Right lung (tissue), 5 donors: ENCODE results near the gene RSPH3. TPM values are rescaled to one million over a fixed set of nuclear protein-coding genes. Genes with fewer than 3 reads are reported as not detected.

Experiments
- DNase-seq, 2 donors: peaks; one replicate each; pipeline ENCODE4 v3.0.0-alpha.2; 2013
- polyA plus RNA-seq, 5 donors: library from polyadenylated mRNA; unstranded; fragments of 120-200 nt; gene quantifications; one replicate each; pipeline versions ENCODE4 v1.2.1 to v1.2.3, GENCODE V29; 2013; ENCODE audit warnings: inconsistent platforms in 1 of 5, low replicate concordance in 1 of 5; ENCODE audit not compliant: insufficient read length in 5 of 5, insufficient read depth in 1 of 5

The RSPH3 gene
- polyA plus RNA-seq, 5 donors: 7.8 to 12.6 (median 10.2) TPM

- no peak for DNase-seq
Observed at GRCh38 chr6:158938220-158938619, 61.8 kb downstream of the RSPH3 start.

- DNase-seq: no peak
Observed at GRCh38 chr6:158934157-158934556, 65.8 kb downstream of the RSPH3 start.

- DNase-seq: no peak
Observed at GRCh38 chr6:158933079-158933595, 66.9 kb downstream of the RSPH3 start.

GRCh38 chr6:158928068-158928467 is 71.9 kb downstream of the RSPH3 start:
- no peak for DNase-seq

GRCh38 chr6:158926414-158926813 is 73.6 kb downstream of the RSPH3 start:
- DNase-seq: no peak

GRCh38 chr6:158924499-158925455 is 75.2 kb downstream of the RSPH3 start:
- no peak for DNase-seq

- no peak for DNase-seq
Observed at GRCh38 chr6:158923805-158924498, 76.0 kb downstream of the RSPH3 start.

Other genes starting within 250 kb of the RSPH3 start
- gene EZR, start 180.8 kb downstream of the RSPH3 start, polyA plus RNA-seq: 100 to 1,000 TPM; 143 to 172 (median 149) TPM
- gene TAGAP, start 44.8 kb upstream of the RSPH3 start, polyA plus RNA-seq: 1 to 10 TPM in 4 of 5 donors, under 1 TPM in 1; 0.90 to 1.9 (median 1.8) TPM
- gene FNDC1, start 169.2 kb upstream of the RSPH3 start, polyA plus RNA-seq: 1 to 10 TPM; 5.6 to 8.2 (median 6.7) TPM